Psoas muscle (tissue), 8 donors: ENCODE results near the gene DPT. TPM values are rescaled to one million over a fixed set of nuclear protein-coding genes. Genes with fewer than 3 reads are reported as not detected.
A peak's percentile ranks its signal among the peaks of the same experiment; 100 is the strongest.

Experiments used
- ATAC-seq, 4 donors: fragments of 200-7000 bp; cut with Tn5 transposase; one replicate each; pipeline ENCODE4 v1.9.1; 2020; ENCODE audit warnings: moderate library complexity in 3 of 4, mild to moderate bottlenecking in 2 of 4
- DNase-seq, 2 donors: peaks; one replicate each; pipeline ENCODE4 v3.0.0-alpha.2; 2020
- H3K27ac ChIP-seq: fragments of 200-600 bp; one replicate; pipeline ENCODE4 v1.8.0; 2022
- H3K27me3 ChIP-seq, 3 donors: fragments of 200-600 bp in 1 of 3; one replicate each; pipeline versions ENCODE4 v1.6.1 to v1.8.0; 2013 to 2022; ENCODE audit warnings: low read length in 2 of 3, mild to moderate bottlenecking in 2 of 3, moderate library complexity in 1 of 3; ENCODE audit not compliant: insufficient read depth in 3 of 3
- H3K36me3 ChIP-seq, 2 donors: fragments of 200-600 bp in 1 of 2; one replicate each; pipeline versions ENCODE4 v1.6.1 to v1.8.0; 2013 to 2022; ENCODE audit warnings: low read depth in 1 of 2, mild to moderate bottlenecking in 1 of 2, moderate library complexity in 1 of 2; ENCODE audit not compliant: insufficient read depth in 1 of 2
- H3K4me1 ChIP-seq: fragments of 200-600 bp; one replicate; pipeline ENCODE4 v1.8.0; 2022
- H3K4me3 ChIP-seq: fragments of 200-600 bp; one replicate; pipeline ENCODE4 v1.8.0; 2022; ENCODE audit warnings: mild to moderate bottlenecking
- H3K9me3 ChIP-seq: fragments of 200-600 bp; one replicate; pipeline ENCODE4 v1.8.0; 2022
- CTCF ChIP-seq: fragments of 200-600 bp; IDR thresholded peaks from one replicate; pipeline ENCODE4 v1.8.0; 2022; ENCODE audit warnings: antibody characterized with exemption
- WGBS, 3 donors: extraction: QIAGEN DNeasy Blood & Tissue Kit; methylation state at CpG; one replicate each; pipeline versions ENCODE4 v1.1.6 to v1.1.7; 2013; 5-methylcytosine and 5-hydroxymethylcytosine counted together
- intact Hi-C, 2 donors: fragments of 100-400 bp; cut with DNase I; formaldehyde crosslinking; loops; one replicate each; pipeline versions ENCODE4 v1.11.0 to v1.14.2; 2022
- polyA plus RNA-seq, 3 donors: library from polyadenylated mRNA; stranded (reverse); fragments of 200-250 nt; gene quantifications; one replicate each; pipeline ENCODE4 v1.2.3, GENCODE V29; 2013
- total RNA-seq, 4 donors: library from RNA; stranded (reverse); fragmentation: NEBNext Ultra II Directional in 2 of 4; extraction: Animal tissue kit (Norgen Biotek cat#: 25700) in 2 of 4; gene quantifications; one replicate each; pipeline versions ENCODE4 v1.2.1 to v1.2.4, GENCODE V29; 2021 to 2023
- donor health status: healthy with polysubstance abuse.
- donor health status: DM: no; HTN: no; CAD: no; lungs with moderate emphysema.
- donor health status: Bipolar disorder and iron deficiency.
- donor health status: healthy.
- donor health status: DM: yes; HTN: yes; CAD: no.
- donor health status: DM: no; HTN: no; CAD: no.
- donor health status: DM: no; HTN: no; CAD: no.
- donor health status: DM: yes; HTN: yes; CAD: no.

DPT gene
- total and polyA plus RNA-seq, 7 donors: 8.5 to 39.4 (median 9.3) TPM

- WGBS, 3 donors: 74 to 80% (median 74%) methylated on average over 8 of the region's 8 CpGs
- no peaks in the 10 kb centered on the region for H3K9me3 ChIP-seq
- H3K27ac ChIP-seq: no peak overlapping the region
- no peak for DNase-seq
- no peak for TF ChIP-seq CTCF
- no peaks in the 10 kb centered on the region for H3K27me3 ChIP-seq
- no peaks in the 10 kb centered on the region for H3K4me1 ChIP-seq
- peak in 2 of 4 donors; percentile 36 to 42 for ATAC-seq
- no peak overlapping the region for H3K4me3 ChIP-seq
- H3K36me3 ChIP-seq: no peaks in the 10 kb centered on the region
- intact Hi-C loops: loop anchor here in 1 of 2 donors (10.0 kb wide), 1 partner anchor 45 kb away; no protein-coding TSS in a partner anchor
These were observed 39.0 kb downstream of the DPT start for GRCh38 chr1:168689726-168690602.

GRCh38 chr1:168689327-168689657 is 39.7 kb downstream of the DPT start:
- no peaks in the 10 kb centered on the region for H3K9me3 ChIP-seq
- DNase-seq (no peak), ATAC-seq (no peak)
- no peak for TF ChIP-seq CTCF
- intact Hi-C loops: no loop called here
- 67 to 97% (median 96%) methylated on average over 2 of the region's 2 CpGs for WGBS, 3 donors
- H3K27ac ChIP-seq: no peak overlapping the region
- no peaks in the 10 kb centered on the region for H3K36me3 ChIP-seq
- H3K4me1 ChIP-seq: no peaks in the 10 kb centered on the region
- no peaks in the 10 kb centered on the region for H3K27me3 ChIP-seq
- no peak overlapping the region for H3K4me3 ChIP-seq

GRCh38 chr1:168688644-168689326 is 40.2 kb downstream of the DPT start:
- WGBS, 3 donors: 60 to 64% (median 62%) methylated on average over 5 of the region's 5 CpGs
- no peak for TF ChIP-seq CTCF
- H3K36me3 ChIP-seq: no peaks in the 10 kb centered on the region
- H3K4me1 ChIP-seq: no peaks in the 10 kb centered on the region
- DNase-seq (no peak), ATAC-seq (no peak)
- H3K9me3 ChIP-seq: no peaks in the 10 kb centered on the region
- no peak overlapping the region for H3K4me3 ChIP-seq
- H3K27me3 ChIP-seq: no peaks in the 10 kb centered on the region
- intact Hi-C loops: no loop called here
- no peak overlapping the region for H3K27ac ChIP-seq

GRCh38 chr1:168687816-168688215 is 41.2 kb downstream of the DPT start:
- 88 to 93% (median 90%) methylated on average over 4 of the region's 4 CpGs for WGBS, 3 donors
- H3K9me3 ChIP-seq: no peaks in the 10 kb centered on the region
- H3K4me1 ChIP-seq: no peaks in the 10 kb centered on the region
- H3K36me3 ChIP-seq: no peaks in the 10 kb centered on the region
- no peaks in the 10 kb centered on the region for H3K27me3 ChIP-seq
- intact Hi-C loops: no loop called here
- no peak overlapping the region for H3K27ac ChIP-seq
- no peak for TF ChIP-seq CTCF
- no peak for ATAC-seq
- no peak overlapping the region for H3K4me3 ChIP-seq
- DNase-seq: no peak
